WERI-Rb-1 (cell line): ENCODE measurements around the gene CTPS2.

Experiments
- DNase-seq: peaks from one replicate; pipeline ENCODE4 v3.0.0-alpha.2; 2020
- H3K27ac ChIP-seq: fragments of 250-450 bp; sonication (Bioruptor Pico); 2 replicates; pipeline ENCODE4 v1.5.1; 2020; ENCODE audit warnings: mild to moderate bottlenecking, moderate library complexity
- H3K27me3 ChIP-seq: fragments of 250-450 bp; sonication (Bioruptor Pico); 2 replicates; pipeline ENCODE4 v1.5.1; 2021; ENCODE audit warnings: mild to moderate bottlenecking, low read depth, moderate library complexity; ENCODE audit not compliant: insufficient read depth, severe bottlenecking
- H3K36me3 ChIP-seq: fragments of 250-450 bp; sonication (Bioruptor Pico); 2 replicates; pipeline ENCODE4 v1.5.1; 2020; ENCODE audit warnings: mild to moderate bottlenecking, moderate library complexity
- H3K4me3 ChIP-seq: 2 replicates; pipeline ENCODE4 v1.5.1; 2011; ENCODE audit warnings: low read depth, mild to moderate bottlenecking, control low read depth, low read length
- H3K9me3 ChIP-seq: fragments of 250-450 bp; sonication (Bioruptor Pico); 2 replicates; pipeline ENCODE4 v1.5.1; 2021; ENCODE audit warnings: mild to moderate bottlenecking, moderate library complexity; ENCODE audit not compliant: severe bottlenecking
- TF ChIP-seq, protein P1 (sequence below): IDR thresholded peaks from 2 replicates; pipeline ENCODE4 v1.5.1; 2011; ENCODE audit warnings: low read depth, mild to moderate bottlenecking, control low read depth, inconsistent platforms, low read length

Gene CTPS2

DNA sequence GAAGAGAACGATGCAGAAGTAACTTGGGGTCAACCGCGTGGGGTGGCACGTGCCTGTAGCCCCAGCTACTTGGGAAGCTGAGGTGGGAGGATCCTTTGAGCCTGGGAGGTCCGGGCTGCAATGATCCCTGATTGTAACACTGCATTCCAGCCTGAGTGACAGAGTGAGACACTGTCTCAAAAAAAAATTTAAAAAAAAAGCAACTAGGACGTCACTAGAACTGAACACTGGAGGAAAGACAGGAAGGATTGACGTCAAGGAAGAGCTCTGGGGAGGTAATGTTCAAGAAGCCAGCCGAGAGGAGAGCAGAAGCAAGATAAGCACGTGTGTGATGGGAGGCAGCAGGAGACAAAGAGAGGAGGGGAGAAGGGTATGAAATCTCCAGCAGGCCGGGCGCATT is 33.8 kb downstream of the CTPS2 start:
- no peak for DNase-seq
- TF ChIP-seq, protein P1, sequence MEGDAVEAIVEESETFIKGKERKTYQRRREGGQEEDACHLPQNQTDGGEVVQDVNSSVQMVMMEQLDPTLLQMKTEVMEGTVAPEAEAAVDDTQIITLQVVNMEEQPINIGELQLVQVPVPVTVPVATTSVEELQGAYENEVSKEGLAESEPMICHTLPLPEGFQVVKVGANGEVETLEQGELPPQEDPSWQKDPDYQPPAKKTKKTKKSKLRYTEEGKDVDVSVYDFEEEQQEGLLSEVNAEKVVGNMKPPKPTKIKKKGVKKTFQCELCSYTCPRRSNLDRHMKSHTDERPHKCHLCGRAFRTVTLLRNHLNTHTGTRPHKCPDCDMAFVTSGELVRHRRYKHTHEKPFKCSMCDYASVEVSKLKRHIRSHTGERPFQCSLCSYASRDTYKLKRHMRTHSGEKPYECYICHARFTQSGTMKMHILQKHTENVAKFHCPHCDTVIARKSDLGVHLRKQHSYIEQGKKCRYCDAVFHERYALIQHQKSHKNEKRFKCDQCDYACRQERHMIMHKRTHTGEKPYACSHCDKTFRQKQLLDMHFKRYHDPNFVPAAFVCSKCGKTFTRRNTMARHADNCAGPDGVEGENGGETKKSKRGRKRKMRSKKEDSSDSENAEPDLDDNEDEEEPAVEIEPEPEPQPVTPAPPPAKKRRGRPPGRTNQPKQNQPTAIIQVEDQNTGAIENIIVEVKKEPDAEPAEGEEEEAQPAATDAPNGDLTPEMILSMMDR = no peak
- Histone ChIP-seq H3K36me3 (peaks cover 73% of the 10 kb centered on the region), H3K4me3 (no peak overlapping the region), H3K27ac (no peak overlapping the region), H3K9me3 (no peaks in the 10 kb centered on the region), H3K27me3 (no peaks in the 10 kb centered on the region)

DNA sequence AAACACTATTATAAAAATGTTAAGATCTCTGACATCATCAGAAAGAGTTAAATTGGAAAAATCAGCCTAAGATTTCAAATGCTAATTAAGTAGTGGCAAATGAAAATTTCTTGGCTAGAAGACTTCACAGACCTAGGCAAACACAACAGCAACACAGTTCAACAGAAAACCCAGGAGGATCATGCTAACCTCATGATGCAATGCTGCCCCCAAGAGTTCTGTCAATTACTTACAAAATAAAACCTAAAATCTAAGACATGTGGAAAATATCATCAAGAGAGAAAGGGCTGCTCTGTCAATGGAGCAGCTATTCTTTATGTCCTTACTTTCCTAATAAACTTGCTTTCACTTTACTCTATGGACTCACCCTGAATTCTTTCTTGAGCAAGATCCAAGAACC is 41.5 kb downstream of the CTPS2 start:
- no peak overlapping the region for H3K27ac ChIP-seq
- no peaks in the 10 kb centered on the region for H3K27me3 ChIP-seq
- no peaks in the 10 kb centered on the region for H3K9me3 ChIP-seq
- no peak overlapping the region for H3K4me3 ChIP-seq
- H3K36me3 ChIP-seq = peaks cover 50% of the 10 kb centered on the region
- DNase-seq = no peak
- TF ChIP-seq, protein P1 = peak; percentile 5; the same call in 1 of the 2 replicates

DNA sequence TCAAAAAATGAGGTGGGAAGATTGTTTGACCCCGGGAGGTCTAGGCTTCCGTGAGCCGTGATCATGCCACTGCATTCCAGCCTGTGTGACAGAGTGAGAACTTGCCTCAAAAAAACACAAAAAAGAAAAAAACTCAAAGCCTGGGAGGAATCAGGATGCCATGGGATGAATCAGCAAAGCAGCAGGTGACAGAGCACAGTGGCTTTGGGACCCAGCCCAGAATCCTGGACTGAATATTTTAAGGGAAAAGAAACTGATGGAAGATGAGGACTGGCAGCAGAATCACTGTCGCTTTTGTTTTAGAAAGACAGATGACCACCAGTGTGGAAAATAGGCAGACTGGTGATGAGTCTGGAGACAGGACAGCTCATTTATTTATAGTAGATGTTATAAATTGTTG is 45.9 kb downstream of the CTPS2 start:
- no peaks in the 10 kb centered on the region for H3K9me3 ChIP-seq
- H3K36me3 ChIP-seq = peaks cover 40% of the 10 kb centered on the region
- TF ChIP-seq, protein P1 = no peak
- no peaks in the 10 kb centered on the region for H3K27me3 ChIP-seq
- no peak for DNase-seq
- no peak overlapping the region for H3K27ac ChIP-seq
- H3K4me3 ChIP-seq = no peak overlapping the region

DNA sequence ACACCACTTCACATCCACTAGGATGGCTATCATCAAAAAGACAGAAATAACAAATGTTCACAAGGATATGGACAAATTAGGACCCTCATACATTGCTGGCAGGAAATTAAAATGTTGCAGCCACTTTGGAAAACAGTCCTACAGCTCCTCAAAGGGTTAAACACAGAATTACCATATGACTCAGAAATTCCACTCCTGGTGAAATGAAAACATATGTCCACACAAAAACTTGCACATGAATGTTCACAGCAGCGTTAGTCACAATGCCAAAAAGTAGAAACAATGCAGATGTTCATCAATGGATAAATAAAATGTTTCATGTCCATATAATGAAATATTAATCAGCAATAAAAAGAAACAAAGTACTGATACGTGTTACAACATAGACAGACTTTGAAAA is 47.4 kb downstream of the CTPS2 start:
- H3K9me3 ChIP-seq = no peaks in the 10 kb centered on the region
- TF ChIP-seq, protein P1 = no peak
- no peak for DNase-seq
- no peaks in the 10 kb centered on the region for H3K27me3 ChIP-seq
- no peak overlapping the region for H3K27ac ChIP-seq
- no peak overlapping the region for H3K4me3 ChIP-seq
- H3K36me3 ChIP-seq = peaks cover 32% of the 10 kb centered on the region

DNA sequence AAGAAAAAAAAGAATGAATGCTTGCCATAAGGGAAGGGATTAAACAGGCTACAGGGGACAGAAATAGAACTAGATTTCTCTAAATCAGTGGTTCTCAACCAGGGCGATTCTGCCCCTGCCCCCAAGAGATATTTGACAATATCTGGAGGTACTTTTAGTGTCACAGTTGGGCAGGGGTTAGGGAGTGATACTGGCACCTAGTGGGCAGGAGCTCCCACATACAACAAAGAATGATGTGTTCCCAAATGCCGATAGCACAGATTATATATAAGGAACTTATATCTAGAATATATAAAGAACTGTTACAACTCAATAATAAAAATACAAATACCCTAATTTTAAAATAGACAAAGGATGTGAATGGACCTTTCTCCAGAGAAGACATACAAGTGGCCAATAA is 47.8 kb downstream of the CTPS2 start:
- DNase-seq = no peak
- Histone ChIP-seq H3K27me3 (no peaks in the 10 kb centered on the region), H3K36me3 (peaks cover 32% of the 10 kb centered on the region), H3K4me3 (no peak overlapping the region), H3K9me3 (no peaks in the 10 kb centered on the region), H3K27ac (no peak overlapping the region)
- TF ChIP-seq, protein P1 = no peak

DNA sequence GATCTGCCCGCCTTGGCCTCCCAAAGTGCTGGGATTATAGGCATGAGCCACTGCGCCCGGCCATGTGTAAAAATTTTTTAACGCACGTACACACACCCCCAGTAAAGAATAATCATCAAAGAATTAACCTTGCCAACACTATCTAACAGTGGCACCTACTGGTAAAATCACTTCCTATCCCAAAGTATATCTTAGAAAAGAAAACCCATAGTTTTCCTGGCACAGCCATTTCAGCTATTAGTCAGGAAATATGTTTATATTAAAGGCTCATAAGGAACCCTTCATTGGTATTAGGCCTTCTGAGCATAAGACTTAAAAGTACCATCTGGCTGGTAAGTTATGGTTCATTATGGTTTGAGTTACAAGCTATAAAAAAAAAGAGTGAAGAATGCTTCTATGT is 48.4 kb downstream of the CTPS2 start:
- DNase-seq = no peak
- H3K27ac ChIP-seq = no peak overlapping the region
- H3K27me3 ChIP-seq = no peaks in the 10 kb centered on the region
- no peak overlapping the region for H3K4me3 ChIP-seq
- H3K36me3 ChIP-seq = peaks cover 32% of the 10 kb centered on the region
- H3K9me3 ChIP-seq = no peaks in the 10 kb centered on the region
- TF ChIP-seq, protein P1 = no peak
